Activated T-helper 1 cell treated with anti-CD3 and anti-CD28 coated beads, Interleukin-2, amount 50 U/mL, for 16 hours (primary cell): ENCODE data around the gene TPPP3.
"Not testable (repeated sequence)": the region's sequence is repeated elsewhere in the genome, so short reads cannot be mapped to it uniquely, and the experiment has no call there.

Experiments
- DNase-seq, 2 donors: peaks; one replicate each; pipeline ENCODE4 v3.0.0-alpha.2; 2020; ENCODE audit warnings: low read depth in 1 of 2, low spot score in 1 of 2

The TPPP3 gene

GRCh38 chr16:67426022-67426421 is 32.7 kb upstream of the TPPP3 start:
- no peak for DNase-seq

DNA sequence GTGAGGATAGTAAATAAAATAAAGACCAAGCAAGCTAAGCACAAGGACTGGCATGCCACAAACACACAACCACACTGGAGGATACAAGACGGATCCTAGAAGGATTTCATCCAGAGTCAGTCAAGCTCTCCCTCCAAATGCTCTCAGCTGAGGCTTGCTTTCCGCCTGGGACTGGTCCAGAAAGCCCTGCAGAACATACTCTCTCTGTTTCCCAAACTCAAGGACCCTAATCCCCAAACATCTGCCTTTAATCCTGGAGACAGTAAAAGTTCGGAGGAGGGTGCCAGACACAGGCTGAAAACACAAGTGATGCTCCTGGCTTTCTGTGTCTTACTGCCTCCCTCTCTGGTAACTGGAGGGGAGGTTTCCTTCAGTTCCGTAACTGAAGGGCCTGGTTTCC is 32.3 kb upstream of the TPPP3 start:
- DNase-seq, result no peak

GRCh38 chr16:67425061-67425460 is 31.8 kb upstream of the TPPP3 start:
- no peak for DNase-seq

GRCh38 chr16:67424261-67424615 is 30.9 kb upstream of the TPPP3 start:
- DNase-seq, result no peak

DNA sequence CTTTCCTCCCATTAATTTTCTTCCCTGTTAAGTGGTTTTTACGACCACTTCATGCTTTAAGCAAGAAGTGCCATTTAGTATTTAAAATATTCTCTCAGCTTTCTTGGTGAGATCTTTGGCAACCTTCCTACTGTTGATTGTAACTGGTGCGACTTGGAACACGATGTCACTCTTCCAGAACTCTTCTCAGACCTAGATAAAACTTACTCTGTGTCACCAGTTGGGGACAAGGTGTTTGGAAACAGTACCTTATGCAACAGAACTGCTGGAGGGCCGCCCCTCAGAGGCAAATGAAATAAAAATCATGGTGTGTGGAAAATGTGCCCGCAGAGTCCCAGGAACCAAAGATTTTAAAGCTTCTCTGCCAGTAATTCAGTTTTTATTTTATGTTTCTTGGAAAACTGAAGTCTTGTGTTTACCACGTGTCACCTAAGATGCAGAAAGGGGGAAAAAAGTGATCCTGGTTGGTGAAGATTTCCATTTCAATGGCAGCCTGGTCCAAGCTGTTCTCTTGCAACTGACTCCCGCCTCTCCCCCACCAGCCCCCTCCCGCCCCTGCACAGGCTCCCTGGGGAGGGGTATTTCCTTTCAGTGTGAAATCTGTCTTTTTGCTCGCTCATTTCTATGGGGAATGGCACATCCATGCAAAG is 30.4 kb upstream of the TPPP3 start:
- no peak for DNase-seq

DNA sequence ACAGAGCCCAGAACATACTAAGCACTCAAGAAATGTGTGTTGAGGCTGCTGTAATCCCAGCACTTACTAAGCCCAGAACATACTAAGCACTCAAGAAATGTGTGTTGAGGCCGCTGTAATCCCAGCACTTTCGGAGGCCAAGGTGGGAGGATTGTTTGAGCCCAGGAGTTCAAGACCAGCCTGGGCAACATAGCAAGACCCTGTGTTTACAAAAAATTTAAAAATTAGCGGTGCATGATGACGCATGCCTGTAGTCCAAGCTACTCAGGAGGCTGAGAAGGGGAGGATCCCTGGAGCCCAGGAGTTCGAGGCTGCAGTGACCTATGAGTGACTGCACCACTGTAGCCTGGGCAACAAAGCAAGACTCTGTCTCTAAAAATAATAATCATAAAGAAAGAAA is 29.7 kb upstream of the TPPP3 start:
- no peak for DNase-seq

GRCh38 chr16:67421030-67421429 is 27.7 kb upstream of the TPPP3 start:
- no peak for DNase-seq

DNA sequence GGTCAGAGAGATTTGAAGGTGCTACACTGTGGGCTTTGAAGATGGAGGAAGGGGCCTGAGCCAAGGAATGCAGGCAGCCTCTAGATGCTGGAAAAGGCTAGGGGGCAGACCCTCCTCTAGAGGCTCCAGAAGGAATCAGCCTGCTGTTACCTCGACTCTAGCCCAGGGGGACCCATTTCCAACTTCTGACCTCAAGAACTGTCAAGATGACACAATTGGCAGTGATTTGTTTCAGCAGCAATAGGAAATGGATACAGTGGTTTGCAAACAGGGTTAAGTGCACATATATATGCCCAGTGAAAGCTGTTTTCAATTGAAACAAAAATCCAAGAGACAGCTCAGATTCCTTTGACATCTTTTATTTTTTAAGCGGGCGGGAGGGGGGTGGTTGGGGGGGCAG is 26.6 kb upstream of the TPPP3 start:
- no peak for DNase-seq

DNA sequence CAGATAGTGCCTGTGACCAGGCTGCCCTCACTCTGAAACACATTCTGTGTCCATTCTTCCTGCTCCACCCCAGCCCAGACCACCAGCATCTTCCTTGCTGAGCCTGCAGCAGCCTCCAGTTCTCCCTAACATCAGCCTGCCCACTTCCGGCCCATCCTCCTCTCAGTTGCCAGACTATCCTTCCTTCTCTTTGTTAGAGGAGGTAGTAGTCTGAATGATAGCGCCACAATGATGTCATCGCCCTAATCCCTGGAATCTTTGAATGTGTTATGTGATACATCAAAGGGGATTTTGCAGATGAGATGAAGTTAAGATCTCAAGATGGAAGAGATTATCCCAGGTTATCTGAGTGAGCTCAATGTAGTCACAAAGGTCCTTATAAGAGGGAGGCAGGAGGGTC is 26.2 kb upstream of the TPPP3 start:
- DNase-seq, result no peak

GRCh38 chr16:67417333-67418061 is 24.2 kb upstream of the TPPP3 start:
- no peak for DNase-seq

DNA sequence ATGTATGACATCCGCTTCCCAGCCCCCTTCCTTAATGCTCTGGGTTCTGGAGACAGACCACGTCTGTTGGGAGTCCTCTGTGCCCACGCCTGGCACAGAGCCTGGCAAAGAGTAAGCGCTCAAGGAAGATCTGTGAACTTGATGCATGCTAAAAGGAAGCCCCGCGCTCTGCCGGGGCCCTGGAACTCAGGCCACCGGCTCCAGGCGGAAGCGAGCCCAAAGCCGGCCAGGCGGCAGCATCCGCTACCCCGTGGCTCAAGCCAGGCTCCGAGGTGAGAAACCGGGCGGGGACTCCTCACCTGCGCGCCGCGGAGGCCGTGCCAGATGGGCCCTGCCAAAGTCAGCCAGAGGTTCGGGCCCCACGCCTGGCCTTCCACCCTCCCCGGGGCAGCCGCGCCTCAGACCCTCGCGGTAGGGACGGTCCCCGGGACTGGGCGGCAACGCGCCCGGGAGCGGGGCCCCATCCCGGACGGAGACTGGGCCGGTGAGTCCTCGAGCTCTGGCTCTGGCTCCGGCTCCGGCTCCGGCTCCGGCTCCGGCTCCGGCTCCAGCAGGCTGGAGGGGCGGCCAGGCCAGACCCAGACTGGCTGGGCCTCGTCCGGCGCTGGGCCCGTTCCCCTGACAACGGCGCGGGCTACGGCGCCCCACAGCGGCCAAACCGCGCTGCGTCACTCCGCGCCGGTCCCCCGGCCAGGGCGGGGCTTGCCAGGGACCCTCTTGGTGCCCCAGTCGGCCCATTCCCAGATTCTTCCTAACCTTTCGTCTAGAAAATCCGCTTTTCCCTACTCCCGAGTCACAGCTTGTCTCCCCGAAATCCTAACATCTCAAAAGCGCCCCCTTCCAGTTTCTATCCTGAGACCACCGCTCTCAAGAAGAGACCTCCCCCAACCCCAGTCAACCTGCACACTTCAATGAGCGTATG is 22.8 kb upstream of the TPPP3 start, which contains the start of gene ZDHHC1:
Gene ZDHHC1, minus strand, starts transcription at position 606 of the 922 bp plus-strand sequence. CDS start 8,702 bp downstream, outside the sequence.
- no peak for DNase-seq

- not testable (repeated sequence) for DNase-seq
Observed at GRCh38 chr16:67415421-67415820, 22.1 kb upstream of the TPPP3 start.

GRCh38 chr16:67413978-67414911 is 20.9 kb upstream of the TPPP3 start:
- DNase-seq, result no peak

DNA sequence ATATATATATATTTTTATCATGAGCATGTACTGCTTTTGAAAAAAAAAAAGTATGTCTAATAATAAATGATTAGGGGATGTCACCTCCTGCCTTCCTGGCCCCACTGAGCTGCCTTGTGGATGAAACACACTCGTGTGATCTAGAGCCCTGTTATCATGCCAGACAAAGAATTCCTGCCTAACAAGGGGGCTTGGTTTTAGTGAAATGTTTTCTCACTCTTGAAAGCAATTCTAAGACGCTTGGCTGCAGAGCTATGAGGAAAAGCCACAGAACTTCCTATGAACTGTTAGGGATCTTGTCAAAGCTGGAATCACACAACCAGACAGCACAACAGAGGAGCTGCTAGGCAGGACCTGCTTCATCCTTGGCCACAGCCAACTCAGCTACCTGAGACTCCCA is 19.0 kb upstream of the TPPP3 start:
- no peak for DNase-seq

- DNase-seq, result no peak
Observed at GRCh38 chr16:67411339-67411738, 18.0 kb upstream of the TPPP3 start.

- no peak for DNase-seq
Observed at GRCh38 chr16:67409631-67410030, 16.3 kb upstream of the TPPP3 start.

DNA sequence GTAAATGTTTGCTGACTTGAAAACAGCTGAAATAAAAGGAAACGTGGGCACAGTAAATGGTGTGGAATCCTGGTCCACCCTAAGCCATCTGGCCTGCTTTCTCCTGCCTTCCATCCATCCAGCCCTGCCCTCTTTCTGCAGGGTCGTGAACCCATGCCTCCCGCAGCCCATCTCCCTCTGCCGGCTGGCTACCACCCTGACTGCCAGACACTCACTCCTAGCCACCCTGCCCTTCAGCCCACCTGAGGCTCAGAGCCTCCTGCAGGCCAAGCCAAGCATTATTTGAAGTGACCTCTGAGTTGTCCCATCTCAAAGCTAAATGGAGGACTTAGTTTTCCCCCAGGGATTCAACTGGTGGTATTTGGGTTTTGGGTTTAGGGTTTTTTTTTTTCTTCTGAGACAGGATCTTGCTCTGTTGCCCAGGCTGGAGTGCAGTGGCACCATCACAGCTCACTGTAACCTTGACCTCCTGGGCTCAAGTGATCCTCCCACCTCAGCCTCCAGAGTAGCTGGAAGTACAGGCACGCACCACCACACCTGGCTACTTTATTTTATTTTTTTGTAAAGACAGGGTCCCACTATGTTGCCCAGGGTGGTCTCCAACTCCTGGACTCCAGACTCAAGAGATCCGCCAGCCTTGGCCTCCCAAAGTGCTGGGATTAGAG is 14.6 kb upstream of the TPPP3 start:
- DNase-seq, result no peak

DNA sequence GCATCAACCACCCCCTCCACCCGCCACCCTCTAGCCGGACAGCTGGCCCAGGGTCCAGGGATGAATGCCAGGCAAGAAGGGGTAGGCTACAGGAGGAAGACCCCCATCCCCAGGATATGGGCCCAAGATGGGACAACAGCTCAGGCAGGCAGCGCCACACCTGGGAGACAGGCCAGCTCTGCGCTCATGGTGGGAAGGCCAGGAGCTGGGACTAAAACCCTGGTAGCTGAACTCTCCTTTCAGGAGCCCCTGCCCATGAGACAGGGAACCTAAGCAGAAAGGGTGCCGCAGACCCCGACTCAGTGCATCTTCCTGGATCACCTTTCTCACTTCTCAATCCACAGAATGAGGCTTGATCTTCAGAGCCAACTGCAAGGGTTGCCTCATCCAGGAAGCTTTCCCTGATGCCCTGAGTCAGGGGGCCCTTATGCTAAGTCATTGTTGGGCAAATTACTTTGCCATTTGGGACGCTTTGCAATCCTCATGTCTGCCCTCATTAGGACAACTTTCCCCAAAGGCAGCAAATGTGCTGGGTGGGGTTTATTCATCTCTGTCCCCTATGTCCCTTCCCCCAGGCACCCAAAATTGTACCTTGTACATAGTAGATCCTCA is 14.0 kb upstream of the TPPP3 start:
- DNase-seq, result no peak

DNA sequence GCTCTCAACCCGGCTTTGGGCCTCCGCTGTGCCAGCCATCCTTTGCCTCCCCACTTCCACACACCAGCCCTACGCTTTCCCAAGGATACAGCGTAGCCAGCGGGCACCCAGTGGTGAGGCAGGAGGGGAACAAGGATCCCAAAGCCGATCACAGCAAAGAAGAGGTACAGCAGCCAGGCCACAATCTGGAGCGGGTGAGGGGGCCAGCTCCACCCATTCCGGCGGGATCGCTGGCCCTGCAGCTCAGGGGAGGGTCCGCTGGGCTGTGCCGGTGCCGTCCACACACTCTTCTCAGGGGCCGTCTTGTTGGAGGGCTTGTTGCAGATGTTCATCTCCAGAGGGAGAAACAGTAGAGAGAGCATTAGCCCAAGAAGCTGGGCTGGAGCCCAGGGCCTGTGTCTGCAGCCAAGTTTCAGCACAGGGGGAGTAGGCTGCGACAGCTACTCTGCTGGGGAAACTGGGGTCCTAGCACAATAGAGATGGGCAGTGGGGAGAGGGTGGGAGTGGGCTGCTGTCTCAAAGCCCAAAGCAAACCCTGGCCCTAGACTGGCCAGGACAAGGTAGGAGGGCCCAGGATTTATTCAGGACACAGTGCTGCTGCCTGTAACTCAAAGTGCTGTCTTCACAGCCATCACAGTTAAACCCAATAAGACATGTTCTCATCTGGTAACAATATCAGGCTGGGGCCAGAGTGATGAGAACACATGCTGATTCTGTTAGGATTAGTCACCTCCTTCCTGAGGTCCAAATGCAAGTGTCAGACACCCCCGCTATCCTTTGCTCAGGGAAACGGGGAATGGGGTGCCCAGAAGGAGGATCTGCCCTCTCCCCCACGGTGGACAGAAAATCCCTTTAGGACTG is 13.0 kb upstream of the TPPP3 start:
- no peak for DNase-seq
